Activated CD8-positive, alpha-beta memory T cell treated with anti-CD3 and anti-CD28 coated beads, Interleukin-2, amount 50 U/mL, for 1 hour (primary cell): ENCODE measurements around the gene ZNF649.
"Not testable (repeated sequence)": the region's sequence is repeated elsewhere in the genome, so short reads cannot be mapped to it uniquely, and the experiment has no call there.

Experiments
- DNase-seq: peaks from one replicate; pipeline ENCODE4 v3.0.0-alpha.2; 2020; ENCODE audit errors: extremely low read depth

ZNF649 gene

GRCh38 chr19:51904331-51905165, at the start of gene ZNF649:
ZNF649 (minus strand) TSS chr19:51905017; CDS start chr19:51900107, 4,910 bp downstream.
- peak; percentile 50 for DNase-seq

- DNase-seq, result no peak
Observed at GRCh38 chr19:51948975-51949374, 44.2 kb upstream of the ZNF649 start.

- DNase-seq, result no peak
Observed at GRCh38 chr19:51946602-51947001, 41.8 kb upstream of the ZNF649 start.

GRCh38 chr19:51944798-51945552, 40.2 kb upstream of the ZNF649 start:
- DNase-seq, result no peak

- DNase-seq, result no peak
Observed at GRCh38 chr19:51938936-51939335, 34.1 kb upstream of the ZNF649 start.

GRCh38 chr19:51931921-51932320, 27.1 kb upstream of the ZNF649 start:
- DNase-seq, result no peak

- DNase-seq, result no peak
Observed at GRCh38 chr19:51927859-51928258, 23.0 kb upstream of the ZNF649 start.

- peak; percentile 75 for DNase-seq
Observed at GRCh38 chr19:51926784-51927741, 22.2 kb upstream of the ZNF649 start, which contains the start of gene ZNF613. ZNF613 (plus strand) TSS chr19:51927472; CDS start chr19:51936221, 8,749 bp downstream.

GRCh38 chr19:51926426-51926783, 21.6 kb upstream of the ZNF649 start:
- no peak for DNase-seq

- DNase-seq, result no peak
Observed at GRCh38 chr19:51921949-51922348, 17.1 kb upstream of the ZNF649 start.

GRCh38 chr19:51919606-51920005, 14.8 kb upstream of the ZNF649 start:
- no peak for DNase-seq

GRCh38 chr19:51916167-51916566, 11.3 kb upstream of the ZNF649 start:
- DNase-seq, result no peak

GRCh38 chr19:51915324-51915867, 10.6 kb upstream of the ZNF649 start:
- DNase-seq, result no peak

- DNase-seq, result not testable (repeated sequence)
Observed at GRCh38 chr19:51907981-51908380, 3.2 kb upstream of the ZNF649 start.

GRCh38 chr19:51906108-51906507, 1.3 kb upstream of the ZNF649 start:
- DNase-seq, result not testable (repeated sequence)

- DNase-seq, result not testable (repeated sequence)
Observed at GRCh38 chr19:51905639-51906038, 822 bp upstream of the ZNF649 start.

- no peak for DNase-seq
Observed at GRCh38 chr19:51905206-51905605, 389 bp upstream of the ZNF649 start.

- no peak for DNase-seq
Observed at GRCh38 chr19:51903192-51903591, 1.6 kb downstream of the ZNF649 start.

GRCh38 chr19:51901860-51902259, 3.0 kb downstream of the ZNF649 start:
- no peak for DNase-seq

- DNase-seq, result no peak
Observed at GRCh38 chr19:51891193-51891747, 13.5 kb downstream of the ZNF649 start.

GRCh38 chr19:51889934-51890333, 14.9 kb downstream of the ZNF649 start:
- DNase-seq, result no peak
